ENCODE data around the gene DSCAM. TPM values are rescaled to one million over a fixed set of nuclear protein-coding genes. Genes with fewer than 3 reads are reported as not detected.

The DSCAM gene
- total and polyA plus RNA-seq, 10 donors = 0.02 to 2.7 (median 2.0) TPM

GRCh38 chr21:40707656-40708244 lies 139.2 kb downstream of the DSCAM start:
- no peak for DNase-seq
- no peaks in the 10 kb centered on the region for H3K9me3 ChIP-seq

GRCh38 chr21:40706806-40707655 lies 139.9 kb downstream of the DSCAM start:
- intact Hi-C loops (cut with DNase I; ENCODE audit: low total_unique reads) = no loop called here
- TF ChIP-seq POLR2A (IDR thresholded peaks at IDR 0.05) (no peak), POLR2AphosphoS5 (IDR thresholded peaks at IDR 0.05) (no peak)
- TF ChIP-seq, protein P1, sequence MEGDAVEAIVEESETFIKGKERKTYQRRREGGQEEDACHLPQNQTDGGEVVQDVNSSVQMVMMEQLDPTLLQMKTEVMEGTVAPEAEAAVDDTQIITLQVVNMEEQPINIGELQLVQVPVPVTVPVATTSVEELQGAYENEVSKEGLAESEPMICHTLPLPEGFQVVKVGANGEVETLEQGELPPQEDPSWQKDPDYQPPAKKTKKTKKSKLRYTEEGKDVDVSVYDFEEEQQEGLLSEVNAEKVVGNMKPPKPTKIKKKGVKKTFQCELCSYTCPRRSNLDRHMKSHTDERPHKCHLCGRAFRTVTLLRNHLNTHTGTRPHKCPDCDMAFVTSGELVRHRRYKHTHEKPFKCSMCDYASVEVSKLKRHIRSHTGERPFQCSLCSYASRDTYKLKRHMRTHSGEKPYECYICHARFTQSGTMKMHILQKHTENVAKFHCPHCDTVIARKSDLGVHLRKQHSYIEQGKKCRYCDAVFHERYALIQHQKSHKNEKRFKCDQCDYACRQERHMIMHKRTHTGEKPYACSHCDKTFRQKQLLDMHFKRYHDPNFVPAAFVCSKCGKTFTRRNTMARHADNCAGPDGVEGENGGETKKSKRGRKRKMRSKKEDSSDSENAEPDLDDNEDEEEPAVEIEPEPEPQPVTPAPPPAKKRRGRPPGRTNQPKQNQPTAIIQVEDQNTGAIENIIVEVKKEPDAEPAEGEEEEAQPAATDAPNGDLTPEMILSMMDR (IDR thresholded peaks at IDR 0.05 in 8 of 11, conservative IDR thresholded peaks at IDR 0.05 in 3 of 11) = no peak
- Histone ChIP-seq H3K9me3 (no peaks in the 10 kb centered on the region), H3K36me3 (no peaks in the 10 kb centered on the region), H3K27ac (no peak overlapping the region), H3K4me3 (no peak overlapping the region), H3K4me1 (no peaks in the 10 kb centered on the region), H3K27me3 (replicated peaks in 1 of 7) (no peaks in the 10 kb centered on the region)
- WGBS, 5 donors = 77 to 87% (median 78%) methylated on average over 4 of the region's 4 CpGs
- DNase-seq = no peak

More at GRCh38 chr21:40707656-40708244, 139.2 kb downstream of the DSCAM start:
- Histone ChIP-seq H3K4me1 (no peaks in the 10 kb centered on the region), H3K27ac (no peak overlapping the region), H3K27me3 (replicated peaks in 1 of 7) (no peaks in the 10 kb centered on the region), H3K36me3 (no peaks in the 10 kb centered on the region), H3K4me3 (no peak overlapping the region)
- TF ChIP-seq POLR2A (IDR thresholded peaks at IDR 0.05) (no peak), POLR2AphosphoS5 (IDR thresholded peaks at IDR 0.05) (no peak)
- intact Hi-C loops (cut with DNase I; ENCODE audit: low total_unique reads) = no loop called here

- TF ChIP-seq, protein P1 (IDR thresholded peaks at IDR 0.05 in 8 of 11, conservative IDR thresholded peaks at IDR 0.05 in 3 of 11) = no peak
- TF ChIP-seq POLR2A (IDR thresholded peaks at IDR 0.05) (no peak), POLR2AphosphoS5 (IDR thresholded peaks at IDR 0.05) (no peak)
- no peaks in the 10 kb centered on the region for H3K27me3 ChIP-seq (replicated peaks in 1 of 7)
- intact Hi-C loops (cut with DNase I; ENCODE audit: low total_unique reads) = no loop called here
Observed at GRCh38 chr21:40706176-40706575, 140.8 kb downstream of the DSCAM start.

GRCh38 chr21:40704141-40704540 lies 142.8 kb downstream of the DSCAM start:
- intact Hi-C loops (cut with DNase I; ENCODE audit: low total_unique reads) = no loop called here
- no peaks in the 10 kb centered on the region for H3K27me3 ChIP-seq (replicated peaks in 1 of 7)
- 80 to 90% (median 89%) methylated on average over 3 of the region's 3 CpGs for WGBS, 5 donors
- H3K4me3 ChIP-seq = no peak overlapping the region
- no peak overlapping the region for H3K27ac ChIP-seq
- peaks cover 0 to 3% (median 0%) of the 10 kb centered on the region in 8 donors for H3K9me3 ChIP-seq
- no peak for DNase-seq
- TF ChIP-seq, protein P1 (IDR thresholded peaks at IDR 0.05 in 8 of 11, conservative IDR thresholded peaks at IDR 0.05 in 3 of 11) = no peak
- TF ChIP-seq POLR2A (IDR thresholded peaks at IDR 0.05) = no peak
- TF ChIP-seq POLR2AphosphoS5 (IDR thresholded peaks at IDR 0.05) = no peak
- H3K36me3 ChIP-seq = no peaks in the 10 kb centered on the region
- H3K4me1 ChIP-seq = no peaks in the 10 kb centered on the region

More at GRCh38 chr21:40706176-40706575, 140.8 kb downstream of the DSCAM start:
- H3K4me3 ChIP-seq = no peak overlapping the region
- WGBS, 5 donors = 87 to 100% (median 97%) methylated on average over 1 of the region's 1 CpG
- H3K36me3 ChIP-seq = no peaks in the 10 kb centered on the region
- no peak overlapping the region for H3K27ac ChIP-seq
- no peaks in the 10 kb centered on the region for H3K9me3 ChIP-seq
- no peaks in the 10 kb centered on the region for H3K4me1 ChIP-seq
- no peak for DNase-seq

Data from spleen (tissue), 11 donors.